Natural killer cell (primary cell): ENCODE data around the gene SLC8A1. TPM values are rescaled to one million over a fixed set of nuclear protein-coding genes. Genes with fewer than 3 reads are reported as not detected.

ENCODE experiments used
- ATAC-seq, 3 donors: fragments of 150-1000 bp in 2 of 3; fragments of 200-7000 bp in 1 of 3; cut with Tn5 transposase; 1 replicate in 1 of 3; 2 replicates in 2 of 3; pipeline ENCODE4 v1.10.0; 2021; ENCODE audit warnings: mild to moderate bottlenecking in 2 of 3, moderate library complexity in 2 of 3
- DNase-seq, 2 donors: peaks; one replicate each; pipeline versions ENCODE4 v3.0.0 to v3.0.0-alpha.2; 2013 to 2021; ENCODE audit warnings: mixed read lengths in 1 of 2
- H3K27ac ChIP-seq: one replicate; pipeline ENCODE4 v1.5.1; 2013; ENCODE audit warnings: mild to moderate bottlenecking, low read length
- H3K27me3 ChIP-seq: one replicate; pipeline ENCODE4 v1.6.1; 2013; ENCODE audit warnings: low read length; ENCODE audit not compliant: control insufficient read depth, insufficient read depth
- H3K36me3 ChIP-seq: one replicate; pipeline ENCODE4 v1.6.1; 2013; ENCODE audit warnings: low read length; ENCODE audit not compliant: control insufficient read depth, insufficient read depth
- H3K4me1 ChIP-seq: one replicate; pipeline ENCODE4 v1.6.1; 2013; ENCODE audit warnings: low read length; ENCODE audit not compliant: control insufficient read depth, insufficient read depth
- H3K4me3 ChIP-seq: one replicate; pipeline ENCODE4 v1.5.1; 2013; ENCODE audit warnings: low read length
- H3K9me3 ChIP-seq: one replicate; pipeline ENCODE4 v1.6.1; 2013; ENCODE audit warnings: low read length; ENCODE audit not compliant: control insufficient read depth, insufficient read depth
- H3K27ac Mint-ChIP-seq, 2 donors: one replicate each; pipeline ENCODE4 v1.8.0; 2022; ENCODE audit warnings: mild to moderate bottlenecking in 2 of 2, mixed read lengths in 2 of 2, moderate library complexity in 1 of 2
- H3K27me3 Mint-ChIP-seq, 2 donors: one replicate each; pipeline ENCODE4 v1.8.0; 2022; ENCODE audit warnings: low read depth in 2 of 2, mixed read lengths in 2 of 2
- H3K36me3 Mint-ChIP-seq: one replicate; pipeline ENCODE4 v1.8.0; 2022; ENCODE audit warnings: mixed read lengths
- H3K4me1 Mint-ChIP-seq, 2 donors: one replicate each; pipeline ENCODE4 v1.8.0; 2022; ENCODE audit warnings: mixed read lengths in 2 of 2
- H3K4me3 Mint-ChIP-seq: one replicate; pipeline ENCODE4 v1.8.0; 2022; ENCODE audit warnings: mild to moderate bottlenecking, moderate library complexity, mixed read lengths
- H3K9me3 Mint-ChIP-seq, 2 donors: one replicate each; pipeline ENCODE4 v1.8.0; 2022; ENCODE audit warnings: mixed read lengths in 2 of 2
- WGBS: methylation state at CpG from one replicate; pipeline ENCODE4 v1.1.7; 2013; ENCODE audit warnings: missing lambda C conversion rate; ENCODE audit not compliant: insufficient coverage; 5-methylcytosine and 5-hydroxymethylcytosine counted together
- intact Hi-C: fragments of 100-400 bp; cut with micrococcal nuclease; formaldehyde crosslinking; loops from one replicate; pipeline ENCODE4 v1.14.2; 2022
- total RNA-seq, 4 donors: library from RNA; stranded (reverse); fragments of 120-200 nt in 1 of 4; gene quantifications; one replicate each; pipeline versions ENCODE4 v1.2.3 to v1.2.4, GENCODE V29; 2013 to 2022
- TF ChIP-seq, protein P1 (sequence below): fragments of 200-600 bp; IDR thresholded peaks from one replicate; pipeline ENCODE4 v1.8.0; 2022; ENCODE audit warnings: antibody characterized with exemption

The SLC8A1 gene
- total RNA-seq, 3 donors from 2014 or later (not counting 1 experiment from before 2014, with no cell fraction given): 1.4 to 4.7 (median 3.6) TPM

DNA sequence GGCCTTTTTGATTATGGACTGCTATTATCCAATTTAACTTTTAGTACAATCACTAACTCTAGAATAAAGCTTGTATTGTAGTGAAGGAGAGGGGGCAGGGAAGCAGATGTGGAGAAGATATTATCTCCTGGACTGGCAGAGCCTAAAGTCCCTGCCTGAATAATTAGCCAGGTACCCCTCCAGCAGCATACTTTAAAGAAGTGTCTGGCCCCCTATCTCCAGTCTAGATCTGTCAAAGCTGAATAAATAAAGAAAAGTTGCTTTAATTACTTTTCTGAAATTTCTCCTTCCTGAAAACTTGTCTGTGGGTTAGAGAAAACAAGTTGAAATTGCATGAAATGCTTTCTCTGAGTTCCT is 258.2 kb downstream of the SLC8A1 start:
- intact Hi-C loops: no loop called here
- no peaks in the 10 kb centered on the region for H3K27me3 ChIP-seq
- Mint-ChIP-seq H3K27ac (no peak overlapping the region), H3K27me3 (no peaks in the 10 kb centered on the region), H3K9me3 (peaks cover 5 to 8% of the 10 kb centered on the region in 2 donors), H3K36me3 (no peaks in the 10 kb centered on the region), H3K4me3 (no peak overlapping the region), H3K4me1 (no peaks in the 10 kb centered on the region)
- H3K4me3 ChIP-seq: no peak overlapping the region
- TF ChIP-seq, protein P1, sequence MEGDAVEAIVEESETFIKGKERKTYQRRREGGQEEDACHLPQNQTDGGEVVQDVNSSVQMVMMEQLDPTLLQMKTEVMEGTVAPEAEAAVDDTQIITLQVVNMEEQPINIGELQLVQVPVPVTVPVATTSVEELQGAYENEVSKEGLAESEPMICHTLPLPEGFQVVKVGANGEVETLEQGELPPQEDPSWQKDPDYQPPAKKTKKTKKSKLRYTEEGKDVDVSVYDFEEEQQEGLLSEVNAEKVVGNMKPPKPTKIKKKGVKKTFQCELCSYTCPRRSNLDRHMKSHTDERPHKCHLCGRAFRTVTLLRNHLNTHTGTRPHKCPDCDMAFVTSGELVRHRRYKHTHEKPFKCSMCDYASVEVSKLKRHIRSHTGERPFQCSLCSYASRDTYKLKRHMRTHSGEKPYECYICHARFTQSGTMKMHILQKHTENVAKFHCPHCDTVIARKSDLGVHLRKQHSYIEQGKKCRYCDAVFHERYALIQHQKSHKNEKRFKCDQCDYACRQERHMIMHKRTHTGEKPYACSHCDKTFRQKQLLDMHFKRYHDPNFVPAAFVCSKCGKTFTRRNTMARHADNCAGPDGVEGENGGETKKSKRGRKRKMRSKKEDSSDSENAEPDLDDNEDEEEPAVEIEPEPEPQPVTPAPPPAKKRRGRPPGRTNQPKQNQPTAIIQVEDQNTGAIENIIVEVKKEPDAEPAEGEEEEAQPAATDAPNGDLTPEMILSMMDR: no peak
- no peak for ATAC-seq
- no peak for DNase-seq
- no peaks in the 10 kb centered on the region for H3K36me3 ChIP-seq
- H3K9me3 ChIP-seq: no peaks in the 10 kb centered on the region
- no peak overlapping the region for H3K27ac ChIP-seq
- H3K4me1 ChIP-seq: no peaks in the 10 kb centered on the region

DNA sequence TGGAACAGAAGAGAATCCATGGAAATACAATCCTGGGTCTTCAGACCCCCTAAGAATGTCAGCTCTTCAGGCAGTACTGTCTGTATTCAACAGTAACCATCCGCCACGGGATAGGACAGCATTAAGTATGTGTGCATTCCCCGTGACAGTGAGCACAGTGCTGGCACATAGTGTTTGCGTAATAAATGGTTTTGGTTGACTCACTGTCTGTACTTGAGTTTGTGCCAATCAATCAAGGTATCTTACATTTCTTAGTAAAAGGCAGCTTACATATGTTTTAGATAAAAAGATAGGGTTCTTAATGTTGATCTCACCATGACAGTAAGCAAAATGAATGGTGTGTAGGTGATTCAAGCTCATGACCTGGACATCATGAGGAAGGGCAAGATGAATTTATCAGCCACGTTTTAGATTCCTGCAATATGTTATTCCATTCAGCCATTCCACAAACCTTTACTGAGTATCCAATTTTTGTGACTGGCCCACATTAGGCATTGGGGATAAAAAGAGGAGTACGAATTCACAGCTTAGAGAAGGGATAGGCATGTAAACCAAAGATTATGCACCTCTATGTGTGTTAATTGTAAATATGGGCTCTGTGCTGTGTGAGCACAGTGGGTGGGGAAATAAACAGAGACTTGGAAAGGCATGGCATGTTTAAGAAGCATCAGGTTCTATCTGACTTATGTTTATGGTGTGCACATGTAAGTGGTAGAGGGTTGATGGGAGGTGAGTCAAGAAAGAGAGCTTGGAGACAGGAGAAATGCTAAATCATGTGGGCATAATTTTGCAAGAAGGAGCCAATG is 258.8 kb downstream of the SLC8A1 start:
- no peaks in the 10 kb centered on the region for H3K4me1 ChIP-seq
- H3K36me3 Mint-ChIP-seq: no peaks in the 10 kb centered on the region
- no peaks in the 10 kb centered on the region for H3K27me3 Mint-ChIP-seq
- TF ChIP-seq, protein P1: no peak
- H3K27me3 ChIP-seq: no peaks in the 10 kb centered on the region
- intact Hi-C loops: no loop called here
- H3K4me3 ChIP-seq: no peak overlapping the region
- peaks cover 5 to 8% of the 10 kb centered on the region in 2 donors for H3K9me3 Mint-ChIP-seq
- DNase-seq (no peak), ATAC-seq (no peak)
- H3K9me3 ChIP-seq: no peaks in the 10 kb centered on the region
- WGBS: 90% methylated on average over 6 of the region's 6 CpGs
- H3K36me3 ChIP-seq: no peaks in the 10 kb centered on the region
- no peak overlapping the region for H3K27ac Mint-ChIP-seq
- H3K4me3 Mint-ChIP-seq: no peak overlapping the region
- H3K27ac ChIP-seq: no peak overlapping the region
- H3K4me1 Mint-ChIP-seq: no peaks in the 10 kb centered on the region

DNA sequence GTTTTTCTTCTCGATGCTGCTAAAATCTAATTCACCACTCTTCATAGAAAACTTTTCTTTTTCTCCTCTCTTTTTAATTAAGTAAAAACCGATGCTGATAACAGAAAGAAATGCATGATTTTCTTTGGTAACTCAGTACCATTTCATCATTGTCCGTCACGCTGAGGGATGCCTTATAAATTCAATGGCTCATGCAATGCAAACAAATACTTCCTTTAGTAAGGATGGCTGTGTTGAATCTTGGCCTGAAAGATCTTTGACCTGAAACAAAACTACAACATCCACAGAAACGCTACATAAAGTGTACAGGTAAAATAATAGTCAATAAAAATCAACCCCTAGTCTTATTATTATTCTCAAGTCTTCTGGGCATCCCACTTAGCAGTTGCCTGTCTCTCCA is 261.4 kb downstream of the SLC8A1 start:
- no peaks in the 10 kb centered on the region for H3K27me3 ChIP-seq
- H3K27ac ChIP-seq: no peak overlapping the region
- Mint-ChIP-seq H3K36me3 (no peaks in the 10 kb centered on the region), H3K9me3 (peaks cover 3 to 8% of the 10 kb centered on the region in 2 donors), H3K27me3 (no peaks in the 10 kb centered on the region), H3K4me1 (no peaks in the 10 kb centered on the region), H3K27ac (no peak overlapping the region), H3K4me3 (no peak overlapping the region)
- TF ChIP-seq, protein P1: no peak
- ATAC-seq (no peak), DNase-seq (no peak)
- H3K4me3 ChIP-seq: no peak overlapping the region
- H3K4me1 ChIP-seq: no peaks in the 10 kb centered on the region
- no peaks in the 10 kb centered on the region for H3K36me3 ChIP-seq
- WGBS: 100% methylated on average over 4 of the region's 5 CpGs
- intact Hi-C loops: no loop called here
- H3K9me3 ChIP-seq: no peaks in the 10 kb centered on the region

DNA sequence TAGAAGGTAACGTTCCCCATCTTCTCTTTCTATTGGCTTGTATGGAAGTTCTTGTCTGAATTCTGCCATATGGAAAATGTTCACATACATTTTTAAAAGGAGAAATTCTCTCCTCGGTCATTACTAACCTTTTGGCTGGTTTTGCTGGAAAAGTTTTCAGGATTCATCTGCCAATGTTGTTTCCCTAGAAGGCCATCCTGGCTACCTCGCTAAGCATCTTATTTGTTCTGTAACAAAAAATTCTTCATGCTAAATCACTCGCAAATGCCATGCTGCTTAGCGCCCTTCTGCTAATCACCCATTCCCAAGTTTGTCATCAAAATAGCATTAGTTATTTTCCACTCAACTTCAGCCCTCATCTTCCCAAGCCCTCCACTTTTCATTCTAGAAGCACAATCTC is 262.0 kb downstream of the SLC8A1 start:
- Mint-ChIP-seq H3K27me3 (no peaks in the 10 kb centered on the region), H3K36me3 (no peaks in the 10 kb centered on the region), H3K4me1 (no peaks in the 10 kb centered on the region), H3K27ac (no peak overlapping the region), H3K9me3 (peaks cover 3 to 8% of the 10 kb centered on the region in 2 donors), H3K4me3 (no peak overlapping the region)
- H3K27me3 ChIP-seq: no peaks in the 10 kb centered on the region
- DNase-seq: no peak
- intact Hi-C loops: no loop called here
- no peaks in the 10 kb centered on the region for H3K4me1 ChIP-seq
- no peaks in the 10 kb centered on the region for H3K36me3 ChIP-seq
- TF ChIP-seq, protein P1: no peak
- H3K27ac ChIP-seq: no peak overlapping the region
- H3K9me3 ChIP-seq: no peaks in the 10 kb centered on the region
- WGBS: 94% methylated on average over 4 of the region's 5 CpGs
- no peak for ATAC-seq
- H3K4me3 ChIP-seq: no peak overlapping the region
